ENCODE results near the gene FBN1. TPM values are rescaled to one million over a fixed set of nuclear protein-coding genes. Genes with fewer than 3 reads are reported as not detected.

Gene FBN1
- total RNA-seq, 4 donors from 2014 or later, result 17.6 to 106 (median 31.2) TPM

DNA sequence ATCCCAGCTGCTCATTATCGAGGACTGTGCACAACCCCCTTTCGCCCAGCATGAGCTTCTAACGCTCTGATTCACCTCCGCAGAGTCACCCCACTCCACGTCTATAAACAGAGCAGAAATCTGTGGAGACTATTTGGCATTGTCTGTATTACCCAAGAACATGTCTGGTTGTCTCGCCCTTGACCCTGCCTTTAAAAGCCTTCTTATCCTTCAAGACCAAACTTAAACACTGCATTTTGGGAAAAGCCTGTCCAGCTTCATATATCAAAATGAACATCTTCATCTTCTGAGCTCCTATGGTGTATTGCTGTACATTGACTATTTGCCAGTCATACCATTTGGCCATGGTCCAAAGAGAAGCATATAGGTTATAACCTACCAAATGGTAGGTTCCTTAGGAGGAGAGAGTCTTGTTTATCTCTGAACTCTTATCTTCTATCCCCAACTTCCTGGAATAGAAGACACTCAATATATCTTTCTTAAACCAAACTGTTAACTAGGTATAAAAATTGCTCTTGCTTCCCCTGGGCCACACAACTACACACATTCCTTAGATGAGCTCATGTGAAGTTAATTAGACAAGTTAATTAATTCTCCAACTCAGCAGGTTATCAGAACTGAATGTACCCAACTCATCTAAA lies 90.1 kb downstream of the FBN1 start:
- TF ChIP-seq EP300 (IDR thresholded peaks at IDR 0.05; ENCODE audit: low read depth), result no peak
- TF ChIP-seq, protein P1, sequence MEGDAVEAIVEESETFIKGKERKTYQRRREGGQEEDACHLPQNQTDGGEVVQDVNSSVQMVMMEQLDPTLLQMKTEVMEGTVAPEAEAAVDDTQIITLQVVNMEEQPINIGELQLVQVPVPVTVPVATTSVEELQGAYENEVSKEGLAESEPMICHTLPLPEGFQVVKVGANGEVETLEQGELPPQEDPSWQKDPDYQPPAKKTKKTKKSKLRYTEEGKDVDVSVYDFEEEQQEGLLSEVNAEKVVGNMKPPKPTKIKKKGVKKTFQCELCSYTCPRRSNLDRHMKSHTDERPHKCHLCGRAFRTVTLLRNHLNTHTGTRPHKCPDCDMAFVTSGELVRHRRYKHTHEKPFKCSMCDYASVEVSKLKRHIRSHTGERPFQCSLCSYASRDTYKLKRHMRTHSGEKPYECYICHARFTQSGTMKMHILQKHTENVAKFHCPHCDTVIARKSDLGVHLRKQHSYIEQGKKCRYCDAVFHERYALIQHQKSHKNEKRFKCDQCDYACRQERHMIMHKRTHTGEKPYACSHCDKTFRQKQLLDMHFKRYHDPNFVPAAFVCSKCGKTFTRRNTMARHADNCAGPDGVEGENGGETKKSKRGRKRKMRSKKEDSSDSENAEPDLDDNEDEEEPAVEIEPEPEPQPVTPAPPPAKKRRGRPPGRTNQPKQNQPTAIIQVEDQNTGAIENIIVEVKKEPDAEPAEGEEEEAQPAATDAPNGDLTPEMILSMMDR (IDR thresholded peaks at IDR 0.05), result no peak
- TF ChIP-seq POLR2A (IDR thresholded peaks at IDR 0.05), result no peak
- TF ChIP-seq POLR2AphosphoS5 (IDR thresholded peaks at IDR 0.05), result no peak
- WGBS, 2 donors (ENCODE audit: low coverage in 1 of 2), result 73 to 97% methylated on average over 5 to 6 of the region's 6 CpGs
- no peaks in the 10 kb centered on the region for H3K27me3 ChIP-seq

DNA sequence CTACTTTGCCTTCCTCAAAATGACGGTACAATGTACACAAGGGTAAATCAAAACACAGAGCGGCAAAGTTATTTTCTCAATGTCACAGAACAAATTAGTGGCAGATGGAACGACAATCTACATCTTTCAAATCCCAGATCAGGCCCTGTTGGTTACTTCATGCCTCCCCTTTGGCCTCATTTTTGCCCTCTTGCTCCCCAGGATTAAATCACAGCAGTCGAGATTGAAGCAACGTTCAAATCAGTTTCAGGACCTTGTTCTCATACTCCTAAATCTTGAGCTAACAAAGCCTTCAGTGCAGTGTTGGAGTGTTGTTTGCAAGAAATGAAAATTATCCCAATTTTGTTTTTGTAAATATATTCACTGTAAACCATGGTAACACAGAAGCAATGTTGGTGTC lies 91.4 kb downstream of the FBN1 start:
- H3K4me3 ChIP-seq, result no peak overlapping the region
- no peaks in the 10 kb centered on the region for H3K36me3 ChIP-seq
- in situ Hi-C loops (cut with MboI; ENCODE audit: low pct_ligation_motif_present in 1 of 4, low pct_unique_long_range_greater_than_20kb in 1 of 4, low sequenced_read_pairs in 3 of 4), result no loop called here
- no peaks in the 10 kb centered on the region for H3K9me3 ChIP-seq
- intact Hi-C loops (cut with DNase I; ENCODE audit: low total_unique reads), result no loop called here
- no peak overlapping the region for H3K27ac ChIP-seq
- H3K27me3 ChIP-seq, result no peaks in the 10 kb centered on the region
- H3K4me1 ChIP-seq, result peaks cover 3 to 9% (median 4%) of the 10 kb centered on the region in 4 donors
- DNase-seq, result no peak
- TF ChIP-seq EP300 (IDR thresholded peaks at IDR 0.05; ENCODE audit: low read depth) (no peak), POLR2AphosphoS5 (IDR thresholded peaks at IDR 0.05) (no peak), POLR2A (IDR thresholded peaks at IDR 0.05) (no peak)
- TF ChIP-seq, protein P1 (IDR thresholded peaks at IDR 0.05), result no peak
- WGBS, 2 donors (ENCODE audit: low coverage in 1 of 2), result 85 to 87% methylated on average over 4 to 5 of the region's 5 CpGs

More for the DNA sequence above, 90.1 kb downstream of the FBN1 start:
- no peaks in the 10 kb centered on the region for H3K36me3 ChIP-seq
- no peaks in the 10 kb centered on the region for H3K9me3 ChIP-seq
- intact Hi-C loops (cut with DNase I; ENCODE audit: low total_unique reads), result no loop called here
- peaks cover 3 to 14% (median 4%) of the 10 kb centered on the region in 4 donors for H3K4me1 ChIP-seq
- H3K4me3 ChIP-seq, result no peak overlapping the region
- no peak overlapping the region for H3K27ac ChIP-seq
- in situ Hi-C loops (cut with MboI; ENCODE audit: low pct_ligation_motif_present in 1 of 4, low pct_unique_long_range_greater_than_20kb in 1 of 4, low sequenced_read_pairs in 3 of 4), result no loop called here
- no peak for DNase-seq

DNA sequence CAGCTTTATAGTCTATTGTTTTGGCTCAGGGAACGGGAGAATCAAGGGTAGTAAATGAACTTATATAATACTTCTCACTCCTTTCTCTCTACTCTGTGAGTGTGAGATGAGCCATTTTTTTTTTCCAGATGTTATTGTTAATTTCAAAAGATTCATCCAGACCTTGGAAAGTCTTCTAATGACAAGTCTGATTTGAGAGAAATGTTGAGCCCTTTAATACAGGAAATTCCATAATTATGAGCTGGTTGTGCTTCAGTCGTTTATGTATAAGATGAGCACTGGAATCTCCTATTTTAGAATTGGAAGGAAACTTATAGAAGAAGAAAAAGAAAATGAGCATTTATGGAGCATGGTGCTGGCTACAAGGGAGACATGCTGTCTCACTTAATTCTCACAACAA lies 92.0 kb downstream of the FBN1 start:
- TF ChIP-seq, protein P1 (IDR thresholded peaks at IDR 0.05), result no peak
- TF ChIP-seq POLR2AphosphoS5 (IDR thresholded peaks at IDR 0.05), result no peak
- no peak for TF ChIP-seq EP300 (IDR thresholded peaks at IDR 0.05; ENCODE audit: low read depth)
- TF ChIP-seq POLR2A (IDR thresholded peaks at IDR 0.05), result no peak
- WGBS, 2 donors (ENCODE audit: low coverage in 1 of 2), result 39 to 49% methylated on average over 2 of the region's 2 CpGs
- intact Hi-C loops (cut with DNase I; ENCODE audit: low total_unique reads) (no loop called here), in situ Hi-C loops (cut with MboI; ENCODE audit: low pct_ligation_motif_present in 1 of 4, low pct_unique_long_range_greater_than_20kb in 1 of 4, low sequenced_read_pairs in 3 of 4) (no loop called here)
- peaks cover 0 to 4% (median 3%) of the 10 kb centered on the region in 4 donors for H3K4me1 ChIP-seq
- DNase-seq, result no peak
- no peaks in the 10 kb centered on the region for H3K36me3 ChIP-seq
- H3K9me3 ChIP-seq, result no peaks in the 10 kb centered on the region
- no peaks in the 10 kb centered on the region for H3K27me3 ChIP-seq
- H3K4me3 ChIP-seq, result no peak overlapping the region
- no peak overlapping the region for H3K27ac ChIP-seq

DNA sequence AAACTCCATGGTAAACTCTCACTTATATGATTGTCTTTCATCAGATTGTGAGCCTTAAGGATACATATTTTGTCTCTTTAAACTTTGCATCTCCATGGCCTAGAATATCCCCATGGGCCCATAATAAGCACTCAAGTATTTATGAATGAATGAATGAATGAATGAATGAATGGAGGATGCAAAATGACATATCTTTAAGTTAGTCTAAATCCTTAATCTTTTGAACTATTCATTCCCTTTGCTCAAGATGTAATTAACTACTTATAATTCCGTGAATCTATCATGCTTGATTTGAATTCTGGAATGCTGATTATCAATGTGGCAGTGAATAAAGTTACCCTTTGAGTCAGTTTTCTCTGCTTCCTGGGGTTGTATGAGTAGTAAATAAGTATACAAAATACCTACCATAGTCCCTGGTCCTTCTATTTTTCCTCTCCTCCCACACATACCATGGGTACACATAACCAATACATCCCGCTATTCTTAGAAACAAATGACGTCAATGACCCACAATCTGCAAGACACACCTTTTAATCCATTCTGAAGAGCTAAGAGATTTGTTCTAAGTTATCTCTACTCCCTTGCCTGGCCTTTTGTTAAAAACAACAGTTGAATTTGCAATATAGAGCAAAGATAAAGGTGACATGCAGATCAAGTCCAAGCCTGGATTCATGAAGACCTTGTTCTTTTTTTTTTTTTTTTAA lies 94.5 kb downstream of the FBN1 start:
- no peak overlapping the region for H3K27ac ChIP-seq
- DNase-seq, result no peak
- no peaks in the 10 kb centered on the region for H3K27me3 ChIP-seq
- H3K36me3 ChIP-seq, result no peaks in the 10 kb centered on the region
- H3K9me3 ChIP-seq, result no peaks in the 10 kb centered on the region
- WGBS, 2 donors (ENCODE audit: low coverage in 1 of 2), result 82 to 87% methylated on average over 3 of the region's 3 CpGs
- H3K4me3 ChIP-seq, result no peak overlapping the region
- peaks cover 0 to 3% (median 0%) of the 10 kb centered on the region in 4 donors for H3K4me1 ChIP-seq
- intact Hi-C loops (cut with DNase I; ENCODE audit: low total_unique reads), result no loop called here
- TF ChIP-seq EP300 (IDR thresholded peaks at IDR 0.05; ENCODE audit: low read depth) (no peak), POLR2A (IDR thresholded peaks at IDR 0.05) (no peak), POLR2AphosphoS5 (IDR thresholded peaks at IDR 0.05) (no peak)
- TF ChIP-seq, protein P1 (IDR thresholded peaks at IDR 0.05), result no peak
- in situ Hi-C loops (cut with MboI; ENCODE audit: low pct_ligation_motif_present in 1 of 4, low pct_unique_long_range_greater_than_20kb in 1 of 4, low sequenced_read_pairs in 3 of 4), result no loop called here
